SK-N-SH (cell line): ENCODE measurements around the gene CLEC16A. TPM values are rescaled to one million over a fixed set of nuclear protein-coding genes. Genes with fewer than 3 reads are reported as not detected.

Experiments used
- CTCF ChIA-PET: fragments of 300-600, 350-600 bp; formaldehyde crosslinking; extraction: SDS; loops from one replicate; lab custom pipeline; 2021; lab: Yijun Ruan, JAX
- POLR2A ChIA-PET: fragments of 350-600 bp; sonication (Branson Sonifier 250); formaldehyde crosslinking; extraction: SDS; loops from one replicate; lab custom pipeline; 2020; ENCODE audit warnings: antibody characterized with exemption, inconsistent platforms; lab: Yijun Ruan, JAX
- DNase-seq: peaks from one replicate; pipeline ENCODE4 v3.0.0; 2012
- H2AFZ ChIP-seq: fragments of 200-600 bp; sonication (generic); 2 replicates; pipeline ENCODE4 v1.8.1; 2016; ENCODE audit warnings: antibody characterized with exemption, mild to moderate bottlenecking, low read depth
- H3F3A ChIP-seq: fragments of 200-600 bp; sonication (generic); replicated peaks from 2 replicates; pipeline ENCODE3; 2016; ENCODE audit warnings: antibody characterized with exemption, mild to moderate bottlenecking; ENCODE audit not compliant: insufficient read depth
- H3K27ac ChIP-seq, 2 experiments: fragments of 200-500 bp in 1 of 2; fragments of 200-600 bp in 1 of 2; sonication (Bioruptor generic) in 1 of 2; sonication (generic), shearing (Covaris generic) in 1 of 2; 2 replicates each; pipeline versions ENCODE4 v1.5.1 to v1.6.1; 2014 to 2016; ENCODE audit warnings: low read depth in 2 of 2, inconsistent platforms in 1 of 2, low read length in 1 of 2, mild to moderate bottlenecking in 1 of 2, mixed read lengths in 1 of 2
- H3K27me3 ChIP-seq: fragments of 200-600 bp; sonication (generic), shearing (Covaris generic); 2 replicates; pipeline ENCODE4 v1.6.1; 2016; ENCODE audit warnings: mixed run types; ENCODE audit not compliant: insufficient read depth
- H3K36me3 ChIP-seq, 2 experiments: fragments of 200-500 bp in 1 of 2; fragments of 200-600 bp in 1 of 2; sonication (Bioruptor generic) in 1 of 2; sonication (generic) in 1 of 2; replicated peaks in 1 of 2; 2 replicates each; pipeline versions ENCODE3 to v1.5.1; 2014 to 2016; ENCODE audit warnings: low read length in 1 of 2, mild to moderate bottlenecking in 1 of 2; ENCODE audit not compliant: insufficient read depth in 2 of 2, control insufficient read depth in 1 of 2
- H3K4me1 ChIP-seq, 2 experiments: fragments of 200-500 bp in 1 of 2; fragments of 200-600 bp in 1 of 2; sonication (Bioruptor generic) in 1 of 2; sonication (generic), shearing (Covaris generic) in 1 of 2; 2 replicates each; pipeline versions ENCODE4 v1.5.1 to v1.6.1; 2014 to 2016; ENCODE audit warnings: low read depth in 1 of 2, low read length in 1 of 2, mixed run types in 1 of 2; ENCODE audit not compliant: insufficient read depth in 2 of 2, control insufficient read depth in 1 of 2
- H3K4me2 ChIP-seq: fragments of 200-600 bp; sonication (generic), shearing (Covaris generic); 2 replicates; pipeline ENCODE4 v1.6.1; 2017; ENCODE audit warnings: mixed run types
- H3K4me3 ChIP-seq, 2 experiments: fragments of 200-500 bp in 1 of 2; fragments of 200-600 bp in 1 of 2; sonication (Bioruptor generic) in 1 of 2; sonication (generic), shearing (Covaris generic) in 1 of 2; 2 replicates each; pipeline versions ENCODE4 v1.5.1 to v1.8.1; 2014 to 2016; ENCODE audit warnings: low read depth in 2 of 2, inconsistent platforms in 1 of 2, low read length in 1 of 2, mild to moderate bottlenecking in 1 of 2, mixed read lengths in 1 of 2, moderate library complexity in 1 of 2
- H3K79me2 ChIP-seq: fragments of 200-600 bp; sonication (generic); 2 replicates; pipeline ENCODE4 v1.8.1; 2017; ENCODE audit warnings: mild to moderate bottlenecking; ENCODE audit not compliant: insufficient read depth
- H3K9ac ChIP-seq: fragments of 200-600 bp; sonication (generic); 2 replicates; pipeline ENCODE4 v1.6.1; 2017; ENCODE audit warnings: mixed run types
- H3K9me2 ChIP-seq: fragments of 200-600 bp; sonication (generic); 2 replicates; pipeline ENCODE4 v1.6.1; 2017; ENCODE audit warnings: mixed run types
- H3K9me3 ChIP-seq: fragments of 200-600 bp; sonication (generic); 2 replicates; pipeline ENCODE4 v1.6.1; 2017; ENCODE audit warnings: mixed run types, mild to moderate bottlenecking, moderate library complexity
- H4K20me1 ChIP-seq: fragments of 200-600 bp; sonication (generic); 2 replicates; pipeline ENCODE4 v1.6.1; 2017; ENCODE audit warnings: mild to moderate bottlenecking, mixed run types; ENCODE audit not compliant: insufficient read depth
- CHD2 ChIP-seq: fragments of 150-350 bp; IDR thresholded peaks from 2 replicates; pipeline ENCODE4 v1.6.1; 2018; ENCODE audit warnings: low read length; ENCODE audit not compliant: partially characterized antibody
- CTCF ChIP-seq: fragments of 200-600 bp; sonication (generic); IDR thresholded peaks from 2 replicates; pipeline ENCODE4 v1.6.1; 2017; ENCODE audit warnings: antibody characterized with exemption, mild to moderate bottlenecking, moderate library complexity
- EP300 ChIP-seq, 2 experiments: IDR thresholded peaks; 2 replicates each; pipeline versions ENCODE4 v1.4.0 to v1.6.1; 2012; ENCODE audit warnings: borderline replicate concordance in 1 of 2, low read depth in 1 of 2, low read length in 1 of 2
- EZH2phosphoT487 ChIP-seq: fragments of 200-600 bp; sonication (generic); IDR thresholded peaks from 2 replicates; pipeline ENCODE4 v1.6.1; 2017; ENCODE audit warnings: low read depth, mixed run types, mild to moderate bottlenecking, antibody characterized with exemption, moderate library complexity, borderline replicate concordance
- FOSL2 ChIP-seq: IDR thresholded peaks from 2 replicates; pipeline ENCODE4 v1.4.0; 2012; ENCODE audit warnings: low read depth, mild to moderate bottlenecking, moderate library complexity, borderline replicate concordance
- FOXM1 ChIP-seq: IDR thresholded peaks from 2 replicates; pipeline ENCODE4 v1.4.0; 2012; ENCODE audit warnings: low read depth, mild to moderate bottlenecking
- GABPA ChIP-seq: IDR thresholded peaks from 2 replicates; pipeline ENCODE4 v1.4.0; 2012; ENCODE audit warnings: low read depth, mild to moderate bottlenecking
- GATA2 ChIP-seq: sonication (generic); formaldehyde crosslinking; IDR thresholded peaks from 2 replicates; pipeline ENCODE4 v1.5.0; 2020; ENCODE audit warnings: mild to moderate bottlenecking, missing genetic modification reagents
- JUND ChIP-seq: IDR thresholded peaks from 2 replicates; pipeline ENCODE4 v1.4.0; 2012
- MAX ChIP-seq: IDR thresholded peaks from 2 replicates; pipeline ENCODE4 v1.4.0; 2012; ENCODE audit warnings: low read depth
- MEF2A ChIP-seq: IDR thresholded peaks from 2 replicates; pipeline ENCODE4 v1.4.0; 2012; ENCODE audit warnings: low read depth, borderline replicate concordance
- MXI1 ChIP-seq: IDR thresholded peaks from 2 replicates; pipeline ENCODE4 v1.6.1; 2012; ENCODE audit warnings: mild to moderate bottlenecking, low read depth, low read length, improper control_type of control experiment
- NFIC ChIP-seq: IDR thresholded peaks from 2 replicates; pipeline ENCODE4 v1.4.0; 2012; ENCODE audit warnings: borderline replicate concordance
- PBX3 ChIP-seq: IDR thresholded peaks from 2 replicates; pipeline ENCODE4; 2012
- REST ChIP-seq: IDR thresholded peaks from 2 replicates; pipeline ENCODE4 v1.6.1; 2012; ENCODE audit warnings: mild to moderate bottlenecking, low read depth, low read length, moderate library complexity
- RXRA ChIP-seq: IDR thresholded peaks from 2 replicates; pipeline ENCODE4 v1.4.0; 2012; ENCODE audit warnings: low read depth, mild to moderate bottlenecking, borderline replicate concordance
- SIN3A ChIP-seq: IDR thresholded peaks from 2 replicates; pipeline ENCODE4 v1.6.1; 2012; ENCODE audit warnings: low read depth, mild to moderate bottlenecking, low read length, moderate library complexity, borderline replicate concordance
- SMC3 ChIP-seq: IDR thresholded peaks from 2 replicates; pipeline ENCODE4 v1.6.1; 2012; ENCODE audit warnings: low read depth, low read length, improper control_type of control experiment
- TCF12 ChIP-seq: IDR thresholded peaks from 2 replicates; pipeline ENCODE4 v1.4.0; 2012
- TEAD4 ChIP-seq: IDR thresholded peaks from 2 replicates; pipeline ENCODE4 v1.4.0; 2012; ENCODE audit warnings: mild to moderate bottlenecking, borderline replicate concordance; ENCODE audit not compliant: insufficient read depth
- USF1 ChIP-seq: IDR thresholded peaks from 2 replicates; pipeline ENCODE4 v1.4.0; 2012; ENCODE audit warnings: low read depth, borderline replicate concordance
- WGBS: methylation state at CpG from one replicate; pipeline ENCODE4 v1.1.6; 2017; ENCODE audit warnings: low lambda C conversion rate; 5-methylcytosine and 5-hydroxymethylcytosine counted together
- polyA plus RNA-seq, 3 experiments: library from polyadenylated mRNA; depleted of rRNA; stranded (reverse); fragments of >200 nt; gene quantifications; 2 replicates each; pipeline ENCODE4 v1.2.3, GENCODE V29; 2012

CLEC16A gene
- polyA plus RNA-seq, 1 of the 3 experiments (the other 2 are of a cell fraction) = 13.7 TPM

- TF ChIP-seq REST (no peak), MAX (no peak), CTCF (no peak), RXRA (no peak), TCF12 (no peak), SMC3 (no peak), TEAD4 (no peak), CHD2 (no peak)
These were observed 10.5 kb downstream of the CLEC16A start (continued) for GRCh38 chr16:10954903-10955302.

GRCh38 chr16:10957771-10958482, 13.6 kb downstream of the CLEC16A start:
- POLR2A ChIA-PET = no interaction called here

More at GRCh38 chr16:10957771-10958482, 13.6 kb downstream of the CLEC16A start:
- H3K27ac ChIP-seq = peak overlapping the region; percentile 61 to 92
- 34% methylated on average over 6 of the region's 6 CpGs for WGBS
- H2AFZ ChIP-seq = no peak overlapping the region
- peaks cover 31 to 54% of the 10 kb centered on the region in 2 experiments for H3K4me1 ChIP-seq
- CTCF ChIA-PET = interaction anchor here (0.6 to 6.2 kb wide), 6 partner anchors 11 to 629 kb away, joined by 3 to 39 read pairs (median 4); partner anchors contain the start of gene SOCS1
- peak overlapping the region; percentile 9 for H3K4me2 ChIP-seq
- TF ChIP-seq GATA2 (CRISPR knock-in tag) (peak; percentile 48; the same call in 1 of the 2 replicates), MEF2A (peak; percentile 75), USF1 (0 out of 2 replicates have a peak, but pooled peaks have one; percentile 3), TEAD4 (peak; percentile 43; the same call in 1 of the 2 replicates), EP300 (IDR thresholded peaks at IDR 0.05; ENCODE audit: borderline replicate concordance in 1 of 2, low read depth in 1 of 2, low read length in 1 of 2) (peak in 1 of 2 experiments; percentile 77; a peak in 1 of 4 replicates), PBX3 (peak; percentile 81), FOSL2 (peak; percentile 76), JUND (peak; percentile 88), NFIC (peak; percentile 84), RXRA (peak; percentile 53; the same call in 1 of the 2 replicates), GABPA (no peak), FOXM1 (no peak), EZH2phosphoT487 (no peak), MXI1 (no peak), TCF12 (peak; percentile 65), SIN3A (no peak)
- no peaks in the 10 kb centered on the region for H3K9me2 ChIP-seq
- no peak overlapping the region for H3K4me3 ChIP-seq
- no peaks in the 10 kb centered on the region for H3K27me3 ChIP-seq
- no peaks in the 10 kb centered on the region for H4K20me1 ChIP-seq
- H3K9ac ChIP-seq = peak overlapping the region; percentile 18; the same call in 1 of the 2 replicates
- H3K79me2 ChIP-seq = peaks cover 27% of the 10 kb centered on the region; the same call in 1 of the 2 replicates
- DNase-seq = no peak
- peaks cover under 1 to 2% of the 10 kb centered on the region in 2 experiments for H3K36me3 ChIP-seq
- no peaks in the 10 kb centered on the region for H3K9me3 ChIP-seq
- H3F3A ChIP-seq = peaks cover 38% of the 10 kb centered on the region
